BLaER1 (cell line): ENCODE measurements around the gene SHOC1.

ENCODE experiments used
- H3K27ac ChIP-seq: shearing (Covaris generic); formaldehyde crosslinking; 2 replicates; pipeline ENCODE4 v1.8.1; 2022
- H3K27me3 ChIP-seq: shearing (Covaris generic); formaldehyde crosslinking; 2 replicates; pipeline ENCODE4 v1.8.1; 2022
- H3K36me3 ChIP-seq: shearing (Covaris generic); formaldehyde crosslinking; 2 replicates; pipeline ENCODE4 v1.8.1; 2022
- H3K4me1 ChIP-seq: shearing (Covaris generic); formaldehyde crosslinking; 2 replicates; pipeline ENCODE4 v1.8.1; 2022
- H3K4me2 ChIP-seq: shearing (Covaris generic); formaldehyde crosslinking; 2 replicates; pipeline ENCODE4 v1.8.1; 2022
- H3K4me3 ChIP-seq: shearing (Covaris generic); formaldehyde crosslinking; 2 replicates; pipeline ENCODE4 v1.8.1; 2022
- H3K9ac ChIP-seq: shearing (Covaris generic); formaldehyde crosslinking; 2 replicates; pipeline ENCODE4 v1.8.1; 2022
- H3K9me3 ChIP-seq: shearing (Covaris generic); formaldehyde crosslinking; 2 replicates; pipeline ENCODE4 v1.8.1; 2022
- H4K20me1 ChIP-seq: shearing (Covaris generic); formaldehyde crosslinking; 2 replicates; pipeline ENCODE4 v1.8.1; 2022
- Cebpa-rat ChIP-seq: shearing (Covaris generic); IDR thresholded peaks from 2 replicates; pipeline ENCODE4 v1.8.1; 2022

SHOC1 gene

DNA sequence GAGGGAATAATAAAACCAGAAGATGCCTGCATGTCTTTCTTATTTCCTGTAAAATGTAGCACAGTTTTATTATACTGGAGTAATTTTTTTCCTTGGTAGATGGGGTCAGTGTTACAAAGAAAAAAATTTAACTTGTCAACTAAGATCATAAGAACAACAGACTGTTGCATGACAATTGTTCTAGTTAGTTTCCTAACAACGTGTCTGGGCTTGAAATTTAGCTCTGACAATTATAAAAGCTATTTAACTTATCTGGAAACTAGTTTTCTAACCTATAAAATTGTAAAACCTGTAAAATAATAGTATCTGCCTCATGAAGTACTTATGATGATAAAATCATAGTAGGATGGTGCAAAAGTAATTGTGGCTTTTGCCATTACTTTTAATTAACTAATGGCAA is 4.9 kb downstream of the SHOC1 start:
- H3K4me3 ChIP-seq: no peak overlapping the region
- no peaks in the 10 kb centered on the region for H4K20me1 ChIP-seq
- H3K4me1 ChIP-seq: no peaks in the 10 kb centered on the region
- H3K27me3 ChIP-seq: no peaks in the 10 kb centered on the region
- no peak overlapping the region for H3K27ac ChIP-seq
- no peak overlapping the region for H3K4me2 ChIP-seq
- no peak for TF ChIP-seq Cebpa-rat
- H3K9me3 ChIP-seq: peaks cover 42% of the 10 kb centered on the region
- peaks cover 15% of the 10 kb centered on the region for H3K36me3 ChIP-seq
- H3K9ac ChIP-seq: no peak overlapping the region

DNA sequence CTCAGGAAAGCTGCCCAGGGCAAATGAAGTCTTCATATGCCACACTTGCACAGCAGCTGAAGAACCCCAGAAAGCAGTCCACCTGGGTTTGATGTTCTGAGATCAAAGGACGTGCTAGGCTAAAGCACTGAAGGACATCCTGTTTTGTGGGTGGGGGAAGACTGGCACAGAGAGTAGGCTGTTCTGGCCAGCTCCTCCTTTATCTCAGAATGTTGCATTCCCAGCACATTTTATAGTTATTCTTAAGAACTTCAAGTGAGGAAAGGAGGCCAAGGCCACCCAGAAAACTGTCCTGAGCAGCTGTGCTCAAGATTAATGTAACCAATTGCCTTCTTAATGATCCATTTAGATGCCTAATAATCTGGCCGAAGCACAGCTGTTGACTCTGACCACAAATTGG is 10.9 kb downstream of the SHOC1 start:
- no peak overlapping the region for H3K4me3 ChIP-seq
- no peak overlapping the region for H3K27ac ChIP-seq
- TF ChIP-seq Cebpa-rat: no peak
- H3K4me2 ChIP-seq: no peak overlapping the region
- peaks cover 5% of the 10 kb centered on the region; the same call in 1 of the 2 replicates for H3K36me3 ChIP-seq
- H4K20me1 ChIP-seq: no peaks in the 10 kb centered on the region
- H3K9ac ChIP-seq: no peak overlapping the region
- no peaks in the 10 kb centered on the region for H3K27me3 ChIP-seq
- H3K4me1 ChIP-seq: peaks cover 4% of the 10 kb centered on the region; the same call in 1 of the 2 replicates
- peaks cover 22% of the 10 kb centered on the region for H3K9me3 ChIP-seq

DNA sequence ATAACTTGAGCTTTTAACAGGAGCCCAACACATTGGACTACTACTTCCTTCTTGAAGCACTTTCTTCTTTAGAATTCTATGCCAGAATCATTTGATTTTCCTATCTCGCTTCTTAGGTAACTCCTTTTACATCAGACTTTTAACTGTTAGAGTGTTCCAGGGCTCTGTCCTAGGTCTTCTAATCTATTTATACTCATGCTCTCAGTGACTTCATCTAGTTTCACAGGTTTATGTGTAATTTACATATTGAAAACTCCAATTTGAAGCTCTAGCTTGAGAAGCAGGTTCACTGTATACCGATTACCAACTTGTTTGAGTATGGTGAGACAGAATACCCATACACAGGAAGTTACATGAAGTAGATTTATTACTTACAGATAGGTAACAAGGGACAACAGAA is 11.3 kb downstream of the SHOC1 start:
- no peak overlapping the region for H3K4me2 ChIP-seq
- TF ChIP-seq Cebpa-rat: no peak
- peaks cover 22% of the 10 kb centered on the region for H3K9me3 ChIP-seq
- no peaks in the 10 kb centered on the region for H4K20me1 ChIP-seq
- no peak overlapping the region for H3K27ac ChIP-seq
- peaks cover 4% of the 10 kb centered on the region; the same call in 1 of the 2 replicates for H3K4me1 ChIP-seq
- no peak overlapping the region for H3K9ac ChIP-seq
- H3K36me3 ChIP-seq: peaks cover 5% of the 10 kb centered on the region; the same call in 1 of the 2 replicates
- H3K27me3 ChIP-seq: no peaks in the 10 kb centered on the region
- H3K4me3 ChIP-seq: no peak overlapping the region

DNA sequence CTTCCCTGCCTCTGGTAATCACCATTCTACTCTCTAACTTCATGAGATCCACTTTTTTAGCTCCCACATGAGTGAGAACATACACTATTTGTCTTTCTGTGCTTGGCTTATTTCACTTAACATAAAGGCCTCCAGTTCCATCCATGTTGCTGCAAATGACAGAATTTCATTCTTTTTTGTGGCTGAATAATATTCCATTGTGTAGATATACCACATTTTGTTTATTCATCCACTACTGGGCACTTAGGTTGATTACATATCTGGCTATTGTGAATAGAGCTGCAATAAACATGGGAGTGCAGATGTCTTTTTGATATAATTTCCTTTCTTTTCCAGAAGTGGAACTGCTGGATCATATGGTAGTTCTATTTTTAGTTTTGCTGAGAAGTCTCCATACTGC is 28.7 kb downstream of the SHOC1 start:
- no peak overlapping the region for H3K27ac ChIP-seq

DNA sequence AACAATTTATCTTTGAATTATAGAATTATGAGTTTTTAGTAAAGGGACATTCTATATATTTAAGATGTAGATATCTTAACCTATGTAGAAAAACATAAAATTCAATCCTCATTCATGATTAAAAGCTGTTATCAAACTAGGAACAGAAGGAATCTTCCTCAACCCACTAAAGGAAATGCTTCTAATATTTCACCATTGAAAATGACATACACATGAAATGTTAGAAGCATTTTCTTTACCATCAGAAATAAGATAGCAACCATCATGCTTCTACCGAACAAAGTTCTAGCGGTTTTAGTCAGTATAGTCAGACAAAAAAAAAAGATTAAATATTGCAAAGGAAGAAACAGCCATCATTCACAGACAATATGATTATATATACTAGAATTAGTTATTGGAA is 32.2 kb downstream of the SHOC1 start:
- H3K4me2 ChIP-seq: no peak overlapping the region
- 0 out of 2 replicates have a peak, but pooled peaks cover 5% of the 10 kb centered on the region for H3K36me3 ChIP-seq
- H4K20me1 ChIP-seq: no peaks in the 10 kb centered on the region
- H3K4me1 ChIP-seq: peaks cover 6% of the 10 kb centered on the region
- H3K4me3 ChIP-seq: no peak overlapping the region
- no peaks in the 10 kb centered on the region for H3K27me3 ChIP-seq
- no peak for TF ChIP-seq Cebpa-rat
- H3K27ac ChIP-seq: no peak overlapping the region
- no peak overlapping the region for H3K9ac ChIP-seq
- peaks cover 23% of the 10 kb centered on the region for H3K9me3 ChIP-seq

More for the DNA sequence above, 28.7 kb downstream of the SHOC1 start:
- no peak overlapping the region for H3K4me2 ChIP-seq
- peaks cover 6% of the 10 kb centered on the region for H3K4me1 ChIP-seq
- H3K27me3 ChIP-seq: no peaks in the 10 kb centered on the region
- peaks cover 27% of the 10 kb centered on the region for H3K9me3 ChIP-seq
- no peak overlapping the region for H3K9ac ChIP-seq
- TF ChIP-seq Cebpa-rat: no peak
- no peaks in the 10 kb centered on the region for H4K20me1 ChIP-seq
- 0 out of 2 replicates have a peak, but pooled peaks cover 5% of the 10 kb centered on the region for H3K36me3 ChIP-seq
- H3K4me3 ChIP-seq: no peak overlapping the region

DNA sequence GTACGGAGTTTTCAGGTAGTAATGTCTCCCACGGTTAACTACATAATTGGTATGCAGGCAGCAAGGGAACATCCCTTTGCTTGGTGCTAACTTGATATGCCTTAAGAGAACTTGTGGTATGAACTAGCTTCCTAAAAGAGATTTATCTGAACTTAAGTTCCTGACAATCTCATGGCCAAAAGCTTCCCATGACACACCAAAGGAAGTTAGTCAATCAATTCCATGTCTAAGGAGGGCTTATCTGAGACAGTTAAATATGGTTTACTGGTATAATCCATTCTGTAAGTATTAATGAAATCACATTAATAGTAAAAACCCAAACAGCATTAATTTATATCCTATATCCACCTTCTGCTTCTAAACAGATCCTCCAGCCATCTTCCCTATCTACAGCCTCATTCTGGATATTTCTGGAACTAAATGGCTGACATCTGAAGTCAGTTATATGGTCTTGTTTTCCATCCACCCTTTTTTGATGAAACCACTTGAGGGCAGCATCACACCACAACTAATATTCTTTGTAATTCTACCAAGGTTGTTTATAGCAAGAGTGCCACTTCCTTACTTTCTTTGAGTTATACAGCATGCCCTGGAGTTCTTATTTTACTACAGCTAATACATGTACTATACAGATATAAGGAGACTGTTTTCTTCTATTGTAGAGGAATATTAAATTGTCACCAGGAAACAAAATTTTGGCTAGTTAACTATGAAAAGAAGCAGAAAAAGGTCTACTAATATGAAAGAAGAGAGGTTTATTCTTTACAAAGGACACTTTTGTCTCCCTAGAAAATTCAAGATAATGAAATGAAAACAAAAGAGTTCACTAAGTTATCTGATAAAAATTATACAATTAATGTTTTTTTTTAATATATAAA is 34.7 kb downstream of the SHOC1 start:
- Histone ChIP-seq H3K27me3 (no peaks in the 10 kb centered on the region), H3K4me3 (no peak overlapping the region), H3K4me2 (no peak overlapping the region), H3K4me1 (peaks cover 6% of the 10 kb centered on the region), H4K20me1 (no peaks in the 10 kb centered on the region), H3K36me3 (no peaks in the 10 kb centered on the region), H3K9me3 (no peaks in the 10 kb centered on the region), H3K27ac (no peak overlapping the region), H3K9ac (no peak overlapping the region)
- no peak for TF ChIP-seq Cebpa-rat

DNA sequence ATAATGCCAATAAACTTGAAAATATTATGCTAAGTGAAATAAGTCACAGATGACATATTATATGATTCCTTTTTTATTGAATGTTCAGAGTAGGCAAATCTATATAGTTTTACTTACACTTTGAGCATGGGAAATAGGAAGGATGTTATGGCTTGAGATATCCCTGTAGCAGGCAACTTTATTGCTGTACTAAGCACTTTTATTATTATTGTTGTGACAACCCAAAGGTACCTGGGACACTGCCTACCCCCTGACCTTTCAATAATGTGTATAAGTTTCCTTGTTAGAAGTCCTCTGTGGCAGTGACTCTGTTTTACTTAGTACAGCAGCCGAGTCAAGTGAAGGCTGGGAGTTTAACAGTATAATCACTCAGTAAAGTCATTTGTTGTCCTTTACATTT is 39.9 kb downstream of the SHOC1 start:
- Histone ChIP-seq H4K20me1 (no peaks in the 10 kb centered on the region), H3K36me3 (no peaks in the 10 kb centered on the region), H3K27me3 (no peaks in the 10 kb centered on the region), H3K4me3 (no peak overlapping the region), H3K27ac (no peak overlapping the region), H3K9ac (no peak overlapping the region), H3K4me1 (no peaks in the 10 kb centered on the region), H3K9me3 (peaks cover 23% of the 10 kb centered on the region), H3K4me2 (no peak overlapping the region)
- TF ChIP-seq Cebpa-rat: no peak

DNA sequence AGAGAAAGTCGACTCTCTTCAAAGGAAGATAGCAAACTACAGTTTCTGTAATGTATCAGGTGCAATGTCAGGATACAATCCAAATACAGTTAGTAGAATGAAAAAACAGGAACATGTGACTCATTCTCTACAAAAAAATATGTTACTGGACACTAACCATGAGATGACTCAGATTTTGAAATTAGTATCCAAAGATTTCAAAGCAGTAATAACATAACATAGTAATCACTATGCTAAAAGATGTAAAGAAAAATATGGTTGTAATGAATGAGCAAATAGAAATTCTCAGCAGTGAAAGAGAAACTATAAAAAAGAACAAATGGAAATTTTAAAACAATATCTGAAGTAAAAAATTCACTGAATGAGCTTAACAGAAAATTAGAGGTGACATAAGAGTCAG is 42.3 kb downstream of the SHOC1 start:
- no peaks in the 10 kb centered on the region for H4K20me1 ChIP-seq
- TF ChIP-seq Cebpa-rat: no peak
- H3K4me2 ChIP-seq: no peak overlapping the region
- H3K27ac ChIP-seq: no peak overlapping the region
- no peak overlapping the region for H3K4me3 ChIP-seq
- H3K4me1 ChIP-seq: no peaks in the 10 kb centered on the region
- H3K9me3 ChIP-seq: peaks cover 27% of the 10 kb centered on the region
- H3K27me3 ChIP-seq: no peaks in the 10 kb centered on the region
- no peak overlapping the region for H3K9ac ChIP-seq
- H3K36me3 ChIP-seq: no peaks in the 10 kb centered on the region
